ENCODE results near the gene TNFRSF17. TPM values are rescaled to one million over a fixed set of nuclear protein-coding genes. Genes with fewer than 3 reads are reported as not detected.

Gene TNFRSF17
- total and polyA plus RNA-seq, 2 of the 13 experiments (the other 11 are each of a cell fraction or from before 2014, with no cell fraction given): not detected

- TF ChIP-seq MTA1 (CRISPR knock-in tag; IDR thresholded peaks at IDR 0.05; ENCODE audit: borderline replicate concordance) (no peak), GRHL1 (CRISPR knock-in tag; conservative IDR thresholded peaks at IDR 0.05) (no peak), PHF5A (CRISPR knock-in tag; IDR thresholded peaks at IDR 0.05; ENCODE audit: low read depth, unreplicated experiment) (no peak), MBD4 (IDR thresholded peaks at IDR 0.05; ENCODE audit: borderline replicate concordance, low read length) (peak; percentile 81), ZNF333 (CRISPR knock-in tag; IDR thresholded peaks at IDR 0.05; ENCODE audit: borderline replicate concordance) (no peak), MYPOP (CRISPR knock-in tag; IDR thresholded peaks at IDR 0.05) (no peak; the same call in none of the 2 replicates), ZNF33B (CRISPR knock-in tag; IDR thresholded peaks at IDR 0.05) (no peak), ATF7 (IDR thresholded peaks at IDR 0.05) (no peak), ATF7 (CRISPR knock-in tag; IDR thresholded peaks at IDR 0.05) (no peak), XBP1 (CRISPR knock-in tag; IDR thresholded peaks at IDR 0.05) (no peak), ZNF589 (CRISPR knock-in tag; conservative IDR thresholded peaks at IDR 0.05) (no peak), NR2F1 (CRISPR knock-in tag; IDR thresholded peaks at IDR 0.05) (no peak; a peak in 1 of 4 replicates), MNT (IDR thresholded peaks at IDR 0.05) (no peak), AFF4 (CRISPR knock-in tag; IDR thresholded peaks at IDR 0.05) (no peak), NR2F2 (IDR thresholded peaks at IDR 0.05; ENCODE audit: borderline replicate concordance, low read depth) (no peak), MED13 (CRISPR knock-in tag; IDR thresholded peaks at IDR 0.05) (no peak), PTBP1 (IDR thresholded peaks at IDR 0.05; ENCODE audit: low read depth, low read length, poor library complexity, severe bottlenecking) (no peak), GABPB1 (CRISPR knock-in tag; IDR thresholded peaks at IDR 0.05) (no peak), TEAD2 (CRISPR knock-in tag; IDR thresholded peaks at IDR 0.05) (no peak), ZNF484 (CRISPR knock-in tag; IDR thresholded peaks at IDR 0.05; ENCODE audit: borderline replicate concordance, low read depth) (no peak), ZBTB42 (CRISPR knock-in tag; IDR thresholded peaks at IDR 0.05) (no peak), JARID2 (CRISPR knock-in tag; IDR thresholded peaks at IDR 0.05; ENCODE audit: insufficient replicate concordance) (no peak)
Measured at GRCh38 chr16:11916524-11917285, 48.3 kb upstream of the TNFRSF17 start (continued).

Measured in HepG2 (cell line).